Calu3 (cell line): ENCODE data around the gene SENP2. TPM values are rescaled to one million over a fixed set of nuclear protein-coding genes. Genes with fewer than 3 reads are reported as not detected.

ENCODE experiments used
- Bru-seq: library from RNA; stranded (reverse); fragments of 400-500 nt; gene quantifications from one replicate; lab custom pipeline; 2021; lab: Mats Ljungman, UMichigan
- BruChase-seq, 2 experiments: library from RNA; stranded (reverse); fragments of 400-500 nt; gene quantifications; one replicate each; lab custom pipeline; 2021; lab: Mats Ljungman, UMichigan
- BruUV-seq: library from RNA; stranded (reverse); fragments of 400-500 nt; replicated peaks from 2 replicates; lab custom pipeline; 2021; lab: Mats Ljungman, UMichigan
- CTCF ChIA-PET: fragments of 300-600 bp; sonication (Branson Sonifier 250); formaldehyde crosslinking; loops from one replicate; lab custom pipeline; 2022; ENCODE audit warnings: antibody characterized with exemption; lab: Charles Lee
- DNase-seq: peaks from one replicate; pipeline ENCODE4 v3.0.0; 2022
- H3K27ac Mint-ChIP-seq: one replicate; pipeline ENCODE4 v1.8.0; 2022; ENCODE audit warnings: mixed read lengths; ENCODE audit not compliant: unreplicated experiment
- H3K27me3 Mint-ChIP-seq: one replicate; pipeline ENCODE4 v1.8.0; 2022; ENCODE audit warnings: mixed read lengths; ENCODE audit not compliant: unreplicated experiment
- H3K36me3 Mint-ChIP-seq: one replicate; pipeline ENCODE4 v1.8.0; 2022; ENCODE audit warnings: mild to moderate bottlenecking, moderate library complexity, mixed read lengths; ENCODE audit not compliant: insufficient read depth, unreplicated experiment
- H3K4me1 Mint-ChIP-seq: one replicate; pipeline ENCODE4 v1.8.0; 2022; ENCODE audit warnings: mild to moderate bottlenecking, low read depth, mixed read lengths; ENCODE audit not compliant: unreplicated experiment
- H3K4me3 Mint-ChIP-seq: one replicate; pipeline ENCODE4 v1.8.0; 2022; ENCODE audit warnings: mild to moderate bottlenecking, low read depth, moderate library complexity, mixed read lengths; ENCODE audit not compliant: unreplicated experiment
- H3K9me3 Mint-ChIP-seq: one replicate; pipeline ENCODE4 v1.8.0; 2022; ENCODE audit warnings: low read depth, mixed read lengths; ENCODE audit not compliant: unreplicated experiment
- intact Hi-C: fragments of 100-400 bp; cut with micrococcal nuclease; formaldehyde crosslinking; loops from one replicate; pipeline ENCODE4 v1.10.0; 2022; ENCODE audit not compliant: unreplicated experiment
- long read RNA-seq: library from polyadenylated mRNA; stranded (forward); transcript quantifications from one replicate; pipeline ENCODE4 v2.0.0, GENCODE V29; 2022
- total RNA-seq: library from RNA; stranded (reverse); gene quantifications from 2 replicates; pipeline ENCODE4 v1.2.3, GENCODE V29; 2022
- TF ChIP-seq, protein P1 (sequence below): fragments of 200-600 bp; IDR thresholded peaks from one replicate; pipeline ENCODE4 v1.8.0; 2022; ENCODE audit warnings: antibody characterized with exemption; ENCODE audit not compliant: unreplicated experiment

The SENP2 gene
- 75.1 and 87.1 TPM in 2 replicates for total RNA-seq
- percentile 89 among the genes with signal in this experiment for Bru-seq, nascent RNA
- percentile 92 among the genes with signal in this experiment for BruChase-seq, experiment 1, labeled RNA remaining after a 6-hour chase
- BruChase-seq, experiment 2, labeled RNA remaining after a 2-hour chase = percentile 90 among the genes with signal in this experiment
- long read RNA-seq, full-length matches to known transcripts = 39 of 68 reads
- long read RNA-seq, partial matches to known transcripts = 8 of 68 reads
- long read RNA-seq, other reads (novel, unspliced or antisense) = 21 of 68 reads

DNA sequence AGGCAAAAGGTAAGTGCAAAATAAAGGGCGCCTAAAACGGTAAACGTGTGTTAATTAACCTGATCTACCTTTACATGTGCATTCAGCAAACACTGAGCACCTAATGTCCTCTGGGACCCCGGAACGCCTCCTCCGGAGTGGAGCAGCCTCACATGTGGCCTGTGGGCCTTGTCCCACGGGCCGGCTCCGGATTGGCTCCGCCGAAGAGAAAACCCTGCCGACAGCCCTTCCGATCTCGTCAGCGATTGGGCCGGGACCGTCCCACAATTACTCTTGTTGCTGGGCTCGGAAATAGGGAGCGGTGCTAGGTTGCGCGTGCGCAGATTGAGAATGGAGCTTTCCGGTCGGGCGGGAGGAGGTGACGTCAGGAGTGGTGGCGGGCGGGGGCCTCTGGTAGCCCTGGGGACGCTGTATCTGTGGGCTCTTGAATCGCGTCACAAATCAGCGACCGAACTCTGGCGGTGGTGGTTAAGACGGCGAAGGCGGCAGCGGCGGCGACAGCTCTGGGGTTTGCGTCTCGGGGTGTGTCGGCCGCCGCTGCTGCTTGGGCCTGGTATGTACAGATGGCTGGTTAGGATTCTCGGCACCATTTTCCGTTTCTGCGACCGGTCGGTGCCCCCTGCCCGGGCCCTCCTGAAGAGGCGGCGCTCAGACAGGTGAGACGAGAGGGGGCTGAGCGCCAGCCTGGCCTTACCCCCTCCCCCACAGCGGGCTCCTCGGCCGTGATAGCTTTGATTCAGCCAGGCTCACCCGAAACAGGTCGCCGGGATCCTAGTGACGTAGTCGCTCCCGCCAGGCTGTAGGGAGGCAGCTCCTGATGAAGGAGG is at the start of gene SENP2:
Gene SENP2, plus strand, starts transcription at position 437 of the 827 bp plus-strand sequence. Its CDS starts 119 bp downstream, at position 556.
- no TSS peak for BruUV-seq
- H3K36me3 Mint-ChIP-seq = peaks cover 40% of the 10 kb centered on the region
- no peaks in the 10 kb centered on the region for H3K9me3 Mint-ChIP-seq
- DNase-seq = peak; percentile 100
- H3K27me3 Mint-ChIP-seq = no peaks in the 10 kb centered on the region
- CTCF ChIA-PET = interaction anchor here (0.5 to 2.0 kb wide), 17 partner anchors 8 to 1947 kb away, joined by 3 to 23 read pairs (median 4); partner anchors contain the start of gene LIPH
- peak within 1 kb of the TSS; percentile 79 for H3K4me3 Mint-ChIP-seq
- TF ChIP-seq, protein P1, sequence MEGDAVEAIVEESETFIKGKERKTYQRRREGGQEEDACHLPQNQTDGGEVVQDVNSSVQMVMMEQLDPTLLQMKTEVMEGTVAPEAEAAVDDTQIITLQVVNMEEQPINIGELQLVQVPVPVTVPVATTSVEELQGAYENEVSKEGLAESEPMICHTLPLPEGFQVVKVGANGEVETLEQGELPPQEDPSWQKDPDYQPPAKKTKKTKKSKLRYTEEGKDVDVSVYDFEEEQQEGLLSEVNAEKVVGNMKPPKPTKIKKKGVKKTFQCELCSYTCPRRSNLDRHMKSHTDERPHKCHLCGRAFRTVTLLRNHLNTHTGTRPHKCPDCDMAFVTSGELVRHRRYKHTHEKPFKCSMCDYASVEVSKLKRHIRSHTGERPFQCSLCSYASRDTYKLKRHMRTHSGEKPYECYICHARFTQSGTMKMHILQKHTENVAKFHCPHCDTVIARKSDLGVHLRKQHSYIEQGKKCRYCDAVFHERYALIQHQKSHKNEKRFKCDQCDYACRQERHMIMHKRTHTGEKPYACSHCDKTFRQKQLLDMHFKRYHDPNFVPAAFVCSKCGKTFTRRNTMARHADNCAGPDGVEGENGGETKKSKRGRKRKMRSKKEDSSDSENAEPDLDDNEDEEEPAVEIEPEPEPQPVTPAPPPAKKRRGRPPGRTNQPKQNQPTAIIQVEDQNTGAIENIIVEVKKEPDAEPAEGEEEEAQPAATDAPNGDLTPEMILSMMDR = no peak
- intact Hi-C loops = no loop called here
- peaks cover 26% of the 10 kb centered on the region for H3K4me1 Mint-ChIP-seq
- H3K27ac Mint-ChIP-seq = peak within 1 kb of the TSS; percentile 89

DNA sequence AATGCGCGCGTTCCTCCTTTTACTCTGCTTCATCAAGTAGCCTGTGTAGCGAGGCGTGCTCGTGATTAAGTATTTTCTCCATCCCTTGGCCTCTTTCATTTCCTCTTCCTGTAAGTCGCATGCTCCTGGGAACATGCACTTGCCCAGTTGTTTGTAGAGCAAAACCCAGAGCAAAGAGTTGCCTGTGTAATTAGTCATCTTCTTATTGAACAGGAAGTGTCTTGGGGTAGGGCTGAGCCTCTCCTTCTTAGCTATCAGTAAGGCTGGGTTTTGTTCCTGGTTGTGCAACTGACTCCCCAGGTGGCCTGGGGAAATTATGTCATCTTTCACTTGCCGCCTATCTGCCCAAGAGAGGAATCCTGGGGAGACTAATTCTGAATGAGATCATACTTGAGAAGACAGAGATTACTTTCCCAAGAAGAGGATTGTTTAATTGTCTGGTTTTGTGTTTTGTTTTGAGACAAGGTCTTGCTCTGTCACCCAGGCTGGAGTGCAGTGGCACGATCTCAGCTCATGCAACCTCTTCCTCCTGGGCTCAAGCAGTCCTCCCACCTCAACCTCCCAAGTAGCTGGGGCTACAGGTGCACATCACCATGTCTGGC is 48.6 kb upstream of the SENP2 start:
- H3K36me3 Mint-ChIP-seq = peaks cover 94% of the 10 kb centered on the region
- TF ChIP-seq, protein P1 = no peak
- CTCF ChIA-PET = no interaction called here
- H3K27me3 Mint-ChIP-seq = no peaks in the 10 kb centered on the region
- no peaks in the 10 kb centered on the region for H3K9me3 Mint-ChIP-seq
- H3K4me3 Mint-ChIP-seq = peak overlapping the region; percentile 51
- peak; percentile 92 for DNase-seq
- no TSS peak for BruUV-seq
- H3K27ac Mint-ChIP-seq = peak overlapping the region; percentile 99
- intact Hi-C loops = no loop called here
- H3K4me1 Mint-ChIP-seq = peaks cover 73% of the 10 kb centered on the region

GRCh38 chr3:185539934-185540333 is 46.2 kb upstream of the SENP2 start:
- DNase-seq = no peak
- no peaks in the 10 kb centered on the region for H3K27me3 Mint-ChIP-seq
- no peaks in the 10 kb centered on the region for H3K9me3 Mint-ChIP-seq
- BruUV-seq = no TSS peak
- peak overlapping the region; percentile 79 for H3K27ac Mint-ChIP-seq
- TF ChIP-seq, protein P1 = no peak
- peaks cover 96% of the 10 kb centered on the region for H3K36me3 Mint-ChIP-seq
- H3K4me1 Mint-ChIP-seq = peaks cover 71% of the 10 kb centered on the region
- intact Hi-C loops = no loop called here
- H3K4me3 Mint-ChIP-seq = no peak overlapping the region
- CTCF ChIA-PET = no interaction called here

DNA sequence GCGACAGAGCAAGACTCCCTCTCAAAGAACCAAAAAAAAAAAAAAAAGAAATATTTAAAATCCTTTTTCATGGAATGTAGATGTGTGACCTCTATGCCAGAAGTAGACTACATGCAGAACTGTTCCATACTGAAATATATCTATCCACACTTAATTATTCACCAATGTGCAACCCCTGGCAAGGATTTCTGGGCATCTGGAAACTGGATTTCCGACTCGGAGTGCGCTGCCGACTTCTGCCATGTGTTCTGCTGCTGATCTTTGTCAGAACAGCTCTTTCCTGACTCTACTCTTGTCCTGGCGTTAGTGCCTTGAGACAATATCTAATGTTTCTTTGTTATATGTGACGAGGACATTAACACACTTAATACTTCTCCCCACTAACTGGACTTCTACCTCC is 45.4 kb upstream of the SENP2 start:
- peaks cover 74% of the 10 kb centered on the region for H3K4me1 Mint-ChIP-seq
- intact Hi-C loops = no loop called here
- no TSS peak for BruUV-seq
- CTCF ChIA-PET = no interaction called here
- TF ChIP-seq, protein P1 = no peak
- H3K36me3 Mint-ChIP-seq = peaks cover 96% of the 10 kb centered on the region
- peak overlapping the region; percentile 47 for H3K27ac Mint-ChIP-seq
- DNase-seq = no peak
- no peak overlapping the region for H3K4me3 Mint-ChIP-seq
- no peaks in the 10 kb centered on the region for H3K27me3 Mint-ChIP-seq
- no peaks in the 10 kb centered on the region for H3K9me3 Mint-ChIP-seq
